ENCODE results near the gene CRYGN.

Gene CRYGN

GRCh38 chr7:151451156-151451555 is 11.2 kb upstream of the CRYGN start:
- no peak for TF ChIP-seq ISL1 (CRISPR knock-in tag; IDR thresholded peaks at IDR 0.05)
- TF ChIP-seq TCF4 (CRISPR knock-in tag; IDR thresholded peaks at IDR 0.05; ENCODE audit: borderline replicate concordance): no peak
- TF ChIP-seq ZNF565 (CRISPR knock-in tag; conservative IDR thresholded peaks at IDR 0.05; ENCODE audit: low read depth): no peak
- no peak for TF ChIP-seq OSR1 (CRISPR knock-in tag; IDR thresholded peaks at IDR 0.05)
- no peak for TF ChIP-seq ZFP3 (CRISPR knock-in tag; IDR thresholded peaks at IDR 0.05)
- no peak for TF ChIP-seq CREB5 (CRISPR knock-in tag; IDR thresholded peaks at IDR 0.05; ENCODE audit: low read depth)
- TF ChIP-seq ARNTL (CRISPR knock-in tag; IDR thresholded peaks at IDR 0.05; ENCODE audit: borderline replicate concordance, low read depth): no peak
- no peak for TF ChIP-seq ZNF8 (CRISPR knock-in tag; IDR thresholded peaks at IDR 0.05)
- TF ChIP-seq ESRRG (CRISPR knock-in tag; IDR thresholded peaks at IDR 0.05): no peak
- no peak for TF ChIP-seq CSDC2 (CRISPR knock-in tag; IDR thresholded peaks at IDR 0.05)
- no peak for TF ChIP-seq SNAI2 (CRISPR knock-in tag; IDR thresholded peaks at IDR 0.05)
- TF ChIP-seq TSHZ2 (CRISPR knock-in tag; IDR thresholded peaks at IDR 0.05): no peak
- TF ChIP-seq TOX (CRISPR knock-in tag; IDR thresholded peaks at IDR 0.05; ENCODE audit: borderline replicate concordance): no peak

GRCh38 chr7:151449990-151450389 is 10.0 kb upstream of the CRYGN start:
- no peak for ATAC-seq
- TF ChIP-seq ZFP30 (CRISPR knock-in tag; IDR thresholded peaks at IDR 0.05) (no peak), POU6F1 (CRISPR knock-in tag; IDR thresholded peaks at IDR 0.05; ENCODE audit: borderline replicate concordance, low read depth) (no peak), TSHZ2 (CRISPR knock-in tag; IDR thresholded peaks at IDR 0.05) (no peak), CSRNP3 (CRISPR knock-in tag; IDR thresholded peaks at IDR 0.05) (no peak), ISL1 (CRISPR knock-in tag; IDR thresholded peaks at IDR 0.05) (no peak), PATZ1 (CRISPR knock-in tag; IDR thresholded peaks at IDR 0.05; ENCODE audit: borderline replicate concordance) (no peak), ZC3H10 (CRISPR knock-in tag; IDR thresholded peaks at IDR 0.05) (no peak)

More at GRCh38 chr7:151451156-151451555, 11.2 kb upstream of the CRYGN start:
- no peak for ATAC-seq

Data from SK-N-SH treated with all-trans-retinoic acid at 6 μM for 48 hours (cell line).